A549 (cell line): ENCODE measurements around the gene DDX20. TPM values are rescaled to one million over a fixed set of nuclear protein-coding genes. Genes with fewer than 3 reads are reported as not detected.

ENCODE experiments used
- ATAC-seq, 2 experiments: fragments of 200-7000 bp in 1 of 2; fragments of >200 bp in 1 of 2; cut with Nextera tagmentation in 1 of 2; cut with Tn5 transposase in 1 of 2; 3 replicates each; pipeline versions ENCODE4 v1.8.0 to v1.9.1; 2018 to 2020; ENCODE audit warnings: mild to moderate bottlenecking in 1 of 2, moderate library complexity in 1 of 2
- CTCF ChIA-PET: fragments of 300-600 bp; sonication (Branson Sonifier 250); formaldehyde crosslinking; extraction: SDS; loops from one replicate; lab custom pipeline; 2021; ENCODE audit warnings: antibody characterized with exemption, inconsistent platforms; lab: Yijun Ruan, JAX
- POLR2A ChIA-PET: fragments of 350-600 bp; formaldehyde crosslinking; extraction: SDS; loops from one replicate; lab custom pipeline; 2021; ENCODE audit warnings: antibody characterized with exemption, inconsistent platforms; lab: Yijun Ruan, JAX
- DNase-seq, 2 experiments: peaks; one replicate each; pipeline versions ENCODE4 v3.0.0 to v3.0.0-alpha.2; 2011 to 2016; ENCODE audit warnings: low read depth in 1 of 2, low spot score in 1 of 2
- FAIRE-seq: peaks from 2 replicates; lab custom pipeline; 2011; peaks lifted over from hg19 to GRCh38; lab: Jason Lieb, UNC
- H3K27ac ChIP-seq, 2 experiments: fragments of >200 bp; sonication (Bioruptor Twin); formaldehyde crosslinking; 3 replicates each; pipeline ENCODE4 v1.5.1; 2016 to 2017
- H3K4me1 ChIP-seq: fragments of >200 bp; sonication (Bioruptor Twin); formaldehyde crosslinking; 3 replicates; pipeline ENCODE4 v1.6.1; 2016
- H3K4me2 ChIP-seq: fragments of >200 bp; sonication (Bioruptor Twin); formaldehyde crosslinking; 3 replicates; pipeline ENCODE4 v1.6.1; 2016
- H3K4me3 ChIP-seq: fragments of >200 bp; sonication (Bioruptor Twin); formaldehyde crosslinking; 3 replicates; pipeline ENCODE4 v1.5.1; 2016
- H3K9me3 ChIP-seq: fragments of >200 bp; sonication (Bioruptor Twin); formaldehyde crosslinking; 3 replicates; pipeline ENCODE4 v1.6.1; 2016
- BHLHE40 ChIP-seq: IDR thresholded peaks from 2 replicates; pipeline ENCODE4 v1.6.1; 2012; ENCODE audit warnings: low read depth, low read length, inconsistent platforms
- CHD2 ChIP-seq: fragments of 150-350 bp; IDR thresholded peaks from 2 replicates; pipeline ENCODE4 v1.6.1; 2014; ENCODE audit warnings: low read length; ENCODE audit not compliant: partially characterized antibody
- CHD4 ChIP-seq: fragments of 200-600 bp; sonication (generic); IDR thresholded peaks from 2 replicates; pipeline ENCODE4 v1.6.1; 2016; ENCODE audit warnings: antibody characterized with exemption, mild to moderate bottlenecking, borderline replicate concordance
- EP300 ChIP-seq, 2 experiments: fragments of >200 bp; sonication (Bioruptor Twin); formaldehyde crosslinking; IDR thresholded peaks; 2 replicates in 1 of 2; 3 replicates in 1 of 2; pipeline ENCODE4 v1.6.1; 2016 to 2017
- FOSB ChIP-seq: fragments of 250-450 bp; sonication (Bioruptor Pico); IDR thresholded peaks from 2 replicates; pipeline ENCODE4 v1.5.0; 2020; ENCODE audit warnings: mild to moderate bottlenecking, moderate library complexity
- FOXS1 ChIP-seq: fragments of 250-450 bp; sonication (Bioruptor Pico); IDR thresholded peaks from 2 replicates; pipeline ENCODE4 v1.5.0; 2020; ENCODE audit warnings: mild to moderate bottlenecking, moderate library complexity
- HDAC2 ChIP-seq: fragments of 200-600 bp; sonication (generic); IDR thresholded peaks from 2 replicates; pipeline ENCODE4 v1.6.1; 2016
- HEYL ChIP-seq: fragments of 250-450 bp; sonication (Bioruptor Pico); IDR thresholded peaks from 2 replicates; pipeline ENCODE4 v1.8.0; 2021; ENCODE audit warnings: mild to moderate bottlenecking, moderate library complexity
- HOXA7 ChIP-seq: fragments of 250-450 bp; sonication (Bioruptor Pico); IDR thresholded peaks from 2 replicates; pipeline ENCODE4 v1.5.0; 2020; ENCODE audit warnings: mild to moderate bottlenecking, moderate library complexity
- HOXB5 ChIP-seq: fragments of 250-450 bp; sonication (Bioruptor Pico); IDR thresholded peaks from 2 replicates; pipeline ENCODE4 v1.5.0; 2020; ENCODE audit warnings: mild to moderate bottlenecking, moderate library complexity
- JUNB ChIP-seq: fragments of >200 bp; sonication (Bioruptor Twin); formaldehyde crosslinking; IDR thresholded peaks from 2 replicates; pipeline ENCODE4 v1.6.1; 2016
- KDM5A ChIP-seq: fragments of 200-600 bp; sonication (generic); IDR thresholded peaks from 2 replicates; pipeline ENCODE4 v1.6.1; 2016; ENCODE audit warnings: antibody characterized with exemption, mild to moderate bottlenecking
- MAFK ChIP-seq: fragments of 450-650 bp; IDR thresholded peaks from 2 replicates; pipeline ENCODE4 v1.6.1; 2014; ENCODE audit not compliant: partially characterized antibody
- MYC ChIP-seq: IDR thresholded peaks from 2 replicates; pipeline ENCODE4 v1.6.1; 2012; ENCODE audit warnings: mild to moderate bottlenecking, inconsistent platforms, low read length, improper control_type of control experiment, borderline replicate concordance
- NFE2L2 ChIP-seq: fragments of 150-350 bp; conservative IDR thresholded peaks from 2 replicates; pipeline ENCODE4 v1.6.1; 2014; ENCODE audit warnings: low read length
- PHF8 ChIP-seq: fragments of 200-600 bp; sonication (generic); IDR thresholded peaks from 2 replicates; pipeline ENCODE4 v1.6.1; 2016; ENCODE audit warnings: low read depth, mild to moderate bottlenecking, antibody characterized with exemption, moderate library complexity, borderline replicate concordance
- POLR2A ChIP-seq: IDR thresholded peaks from 2 replicates; pipeline ENCODE4 v1.6.1; 2012; ENCODE audit warnings: mild to moderate bottlenecking, low read length
- RARB ChIP-seq: fragments of 250-450 bp; sonication (Bioruptor Pico); IDR thresholded peaks from 2 replicates; pipeline ENCODE4 v1.8.0; 2021; ENCODE audit warnings: mild to moderate bottlenecking, moderate library complexity
- RCOR1 ChIP-seq: fragments of 150-350 bp; IDR thresholded peaks from 2 replicates; pipeline ENCODE4 v1.6.1; 2014; ENCODE audit warnings: antibody characterized with exemption, low read length, low read depth
- SMC3 ChIP-seq: fragments of >200 bp; sonication (Bioruptor Twin); formaldehyde crosslinking; IDR thresholded peaks from 3 replicates; pipeline ENCODE4 v1.6.1; 2018; ENCODE audit warnings: inconsistent platforms
- SREBF2 ChIP-seq: fragments of 450-650 bp; IDR thresholded peaks from 2 replicates; pipeline ENCODE4 v1.6.1; 2014; ENCODE audit warnings: mild to moderate bottlenecking, moderate library complexity
- TFCP2L1 ChIP-seq: fragments of 250-450 bp; sonication (Bioruptor Pico); IDR thresholded peaks from 2 replicates; pipeline ENCODE4 v1.5.0; 2021; ENCODE audit warnings: mild to moderate bottlenecking
- ZC3H11A ChIP-seq: fragments of 450-650 bp; IDR thresholded peaks from 2 replicates; pipeline ENCODE4 v1.6.1; 2014; ENCODE audit warnings: antibody characterized with exemption, mild to moderate bottlenecking
- WGBS: methylation state at CpG from one replicate; pipeline ENCODE4 v1.1.6; 2017; ENCODE audit errors: missing lambda C conversion rate; 5-methylcytosine and 5-hydroxymethylcytosine counted together
- polyA plus RNA-seq, 4 experiments: library from polyadenylated mRNA; depleted of rRNA in 3 of 4; stranded (reverse); fragments of >200 nt; fragmentation: RNase III in 1 of 4; extraction: RNeasy Plus Mini Kit Qiagen cat#74134 plus additional on column Dnase treatment in 1 of 4; gene quantifications; 2 replicates in 3 of 4; 3 replicates in 1 of 4; pipeline ENCODE4 v1.2.3, GENCODE V29; 2011 to 2017
- TF ChIP-seq, protein P1 (sequence below): fragments of 250-450 bp; sonication (Bioruptor Pico); IDR thresholded peaks from 2 replicates; pipeline ENCODE4 v1.5.0; 2021; ENCODE audit warnings: mild to moderate bottlenecking, moderate library complexity, borderline replicate concordance
- TF ChIP-seq, protein P2 (sequence below): fragments of 150-350 bp; IDR thresholded peaks from 2 replicates; pipeline ENCODE4 v1.6.1; 2014; ENCODE audit warnings: low read depth, mild to moderate bottlenecking, low read length
- TF ChIP-seq, protein P3 (sequence below): fragments of 250-450 bp; sonication (Bioruptor Pico); IDR thresholded peaks from 2 replicates; pipeline ENCODE4 v1.5.0; 2020; ENCODE audit warnings: low read depth, mild to moderate bottlenecking, moderate library complexity
- TF ChIP-seq, protein P4 (sequence below): fragments of >200 bp; sonication (Bioruptor Twin); formaldehyde crosslinking; IDR thresholded peaks from 2 replicates; pipeline ENCODE4 v1.6.1; 2016
- TF ChIP-seq, protein P5 (sequence below): fragments of 450-650 bp; IDR thresholded peaks from 2 replicates; pipeline ENCODE4 v1.6.1; 2014; ENCODE audit warnings: antibody characterized with exemption
- TF ChIP-seq, protein P6 (sequence below): fragments of >200 bp; sonication (Bioruptor Twin); formaldehyde crosslinking; IDR thresholded peaks from 3 replicates; pipeline ENCODE4 v1.6.1; 2016
- TF ChIP-seq, protein P7 (sequence below): IDR thresholded peaks from 2 replicates; pipeline ENCODE4 v1.6.1; 2012; ENCODE audit warnings: low read depth, borderline replicate concordance
- TF ChIP-seq, protein P8 (sequence below): IDR thresholded peaks from 2 replicates; pipeline ENCODE4 v1.6.1; 2012

Gene DDX20
- polyA plus RNA-seq, 2 of the 4 experiments (the other 2 are of a cell fraction), result 8.4 to 13.5 TPM

DNA sequence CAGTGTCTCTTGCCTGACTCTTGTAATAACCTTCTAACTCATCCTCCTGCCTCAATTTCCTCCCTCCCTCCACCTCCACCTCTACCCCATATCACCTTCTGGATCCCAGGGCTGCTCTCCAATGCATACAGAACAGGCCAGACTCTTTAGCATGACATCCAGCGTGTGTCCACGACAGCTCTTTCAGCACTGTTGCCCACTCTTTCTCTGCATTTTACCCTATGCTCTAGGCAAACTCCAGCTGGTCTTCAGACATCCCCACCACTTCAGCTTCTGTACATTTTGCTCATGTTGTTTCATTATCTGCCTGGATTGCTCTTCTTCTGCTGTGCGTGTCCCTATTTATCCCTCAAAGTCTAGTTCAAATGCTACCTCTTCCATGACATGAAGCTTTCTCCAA lies 21.3 kb upstream of the DDX20 start:
- H3K4me3 ChIP-seq, result no peak overlapping the region
- whole genome bisulfite sequencing, result 97% methylated on average over 3 of the region's 3 CpGs
- CTCF ChIA-PET, result interaction anchor here (9.0 kb wide), 1 partner anchor 20 kb away, joined by 47 read pairs; no protein-coding TSS in a partner anchor
- TF ChIP-seq, protein P1, sequence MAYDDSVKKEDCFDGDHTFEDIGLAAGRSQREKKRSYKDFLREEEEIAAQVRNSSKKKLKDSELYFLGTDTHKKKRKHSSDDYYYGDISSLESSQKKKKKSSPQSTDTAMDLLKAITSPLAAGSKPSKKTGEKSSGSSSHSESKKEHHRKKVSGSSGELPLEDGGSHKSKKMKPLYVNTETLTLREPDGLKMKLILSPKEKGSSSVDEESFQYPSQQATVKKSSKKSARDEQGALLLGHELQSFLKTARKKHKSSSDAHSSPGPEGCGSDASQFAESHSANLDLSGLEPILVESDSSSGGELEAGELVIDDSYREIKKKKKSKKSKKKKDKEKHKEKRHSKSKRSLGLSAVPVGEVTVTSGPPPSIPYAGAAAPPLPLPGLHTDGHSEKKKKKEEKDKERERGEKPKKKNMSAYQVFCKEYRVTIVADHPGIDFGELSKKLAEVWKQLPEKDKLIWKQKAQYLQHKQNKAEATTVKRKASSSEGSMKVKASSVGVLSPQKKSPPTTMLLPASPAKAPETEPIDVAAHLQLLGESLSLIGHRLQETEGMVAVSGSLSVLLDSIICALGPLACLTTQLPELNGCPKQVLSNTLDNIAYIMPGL (CRISPR knock-in tag), result no peak
- no peak for TF ChIP-seq EP300 (IDR thresholded peaks at IDR 0.05)
- no peak for TF ChIP-seq FOXS1
- TF ChIP-seq POLR2A, result no peak
- no peak for TF ChIP-seq HOXA7
- no peak for TF ChIP-seq MYC
- no peak for TF ChIP-seq HDAC2
- TF ChIP-seq, protein P2, sequence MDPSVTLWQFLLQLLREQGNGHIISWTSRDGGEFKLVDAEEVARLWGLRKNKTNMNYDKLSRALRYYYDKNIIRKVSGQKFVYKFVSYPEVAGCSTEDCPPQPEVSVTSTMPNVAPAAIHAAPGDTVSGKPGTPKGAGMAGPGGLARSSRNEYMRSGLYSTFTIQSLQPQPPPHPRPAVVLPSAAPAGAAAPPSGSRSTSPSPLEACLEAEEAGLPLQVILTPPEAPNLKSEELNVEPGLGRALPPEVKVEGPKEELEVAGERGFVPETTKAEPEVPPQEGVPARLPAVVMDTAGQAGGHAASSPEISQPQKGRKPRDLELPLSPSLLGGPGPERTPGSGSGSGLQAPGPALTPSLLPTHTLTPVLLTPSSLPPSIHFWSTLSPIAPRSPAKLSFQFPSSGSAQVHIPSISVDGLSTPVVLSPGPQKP, result no peak
- TF ChIP-seq, protein P3, sequence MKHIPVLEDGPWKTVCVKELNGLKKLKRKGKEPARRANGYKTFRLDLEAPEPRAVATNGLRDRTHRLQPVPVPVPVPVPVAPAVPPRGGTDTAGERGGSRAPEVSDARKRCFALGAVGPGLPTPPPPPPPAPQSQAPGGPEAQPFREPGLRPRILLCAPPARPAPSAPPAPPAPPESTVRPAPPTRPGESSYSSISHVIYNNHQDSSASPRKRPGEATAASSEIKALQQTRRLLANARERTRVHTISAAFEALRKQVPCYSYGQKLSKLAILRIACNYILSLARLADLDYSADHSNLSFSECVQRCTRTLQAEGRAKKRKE, result no peak
- TF ChIP-seq SREBF2, result no peak
- TF ChIP-seq BHLHE40, result no peak
- TF ChIP-seq TFCP2L1 (CRISPR knock-in tag), result no peak
- no peak for TF ChIP-seq CHD4
- TF ChIP-seq, protein P4, sequence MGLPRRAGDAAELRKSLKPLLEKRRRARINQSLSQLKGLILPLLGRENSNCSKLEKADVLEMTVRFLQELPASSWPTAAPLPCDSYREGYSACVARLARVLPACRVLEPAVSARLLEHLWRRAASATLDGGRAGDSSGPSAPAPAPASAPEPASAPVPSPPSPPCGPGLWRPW, result no peak
- TF ChIP-seq PHF8, result no peak
- TF ChIP-seq NFE2L2, result no peak
- no peak for TF ChIP-seq RCOR1
- no peak for TF ChIP-seq MAFK
- TF ChIP-seq, protein P5, sequence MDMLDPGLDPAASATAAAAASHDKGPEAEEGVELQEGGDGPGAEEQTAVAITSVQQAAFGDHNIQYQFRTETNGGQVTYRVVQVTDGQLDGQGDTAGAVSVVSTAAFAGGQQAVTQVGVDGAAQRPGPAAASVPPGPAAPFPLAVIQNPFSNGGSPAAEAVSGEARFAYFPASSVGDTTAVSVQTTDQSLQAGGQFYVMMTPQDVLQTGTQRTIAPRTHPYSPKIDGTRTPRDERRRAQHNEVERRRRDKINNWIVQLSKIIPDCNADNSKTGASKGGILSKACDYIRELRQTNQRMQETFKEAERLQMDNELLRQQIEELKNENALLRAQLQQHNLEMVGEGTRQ, result no peak
- TF ChIP-seq SMC3, result no peak
- no peak for ATAC-seq
- no peak overlapping the region for H3K27ac ChIP-seq
- DNase-seq, result no peak
- no peak for FAIRE-seq
- H3K4me2 ChIP-seq, result no peak overlapping the region
- POLR2A ChIA-PET, result no interaction called here
- peaks cover 10% of the 10 kb centered on the region; the same call in 2 of the 3 replicates for H3K4me1 ChIP-seq
- no peaks in the 10 kb centered on the region for H3K9me3 ChIP-seq

DNA sequence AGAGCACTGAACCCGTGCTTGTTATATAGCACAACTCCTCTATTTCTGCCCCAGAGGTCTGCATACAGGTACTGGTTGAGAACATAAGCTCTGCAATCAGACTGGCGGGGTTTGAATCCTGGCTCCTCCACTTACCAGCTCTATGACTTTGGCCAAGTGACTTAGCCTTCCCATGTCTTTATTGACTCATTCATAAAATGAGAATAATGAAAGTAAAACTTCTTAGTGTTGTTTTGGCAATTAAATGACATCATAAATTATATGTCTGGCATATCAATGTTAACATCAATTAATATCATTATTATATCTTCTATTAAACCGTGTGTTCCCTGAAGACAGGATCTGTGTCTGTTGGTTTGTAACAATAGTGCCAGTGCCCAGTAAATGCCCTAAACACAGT lies 20.8 kb upstream of the DDX20 start:
- CTCF ChIA-PET, result interaction anchor here (1.9 to 9.0 kb wide), 2 partner anchors 20 to 35 kb away, joined by 6 to 47 read pairs; no protein-coding TSS in a partner anchor
- no peaks in the 10 kb centered on the region for H3K9me3 ChIP-seq
- H3K4me3 ChIP-seq, result no peak overlapping the region
- no peak for DNase-seq
- POLR2A ChIA-PET, result no interaction called here
- no peak for FAIRE-seq
- H3K4me2 ChIP-seq, result no peak overlapping the region
- peaks cover 10% of the 10 kb centered on the region; the same call in 2 of the 3 replicates for H3K4me1 ChIP-seq
- no peak overlapping the region for H3K27ac ChIP-seq
- ATAC-seq, result no peak
- WGBS, result 75% methylated on average over 3 of the region's 3 CpGs
- TF ChIP-seq FOSB (CRISPR knock-in tag), result no peak
- TF ChIP-seq CHD2, result no peak
- TF ChIP-seq BHLHE40, result no peak
- TF ChIP-seq HEYL (CRISPR knock-in tag), result no peak
- no peak for TF ChIP-seq ZC3H11A
- TF ChIP-seq HOXB5, result no peak
- TF ChIP-seq KDM5A, result no peak
- TF ChIP-seq, protein P6, sequence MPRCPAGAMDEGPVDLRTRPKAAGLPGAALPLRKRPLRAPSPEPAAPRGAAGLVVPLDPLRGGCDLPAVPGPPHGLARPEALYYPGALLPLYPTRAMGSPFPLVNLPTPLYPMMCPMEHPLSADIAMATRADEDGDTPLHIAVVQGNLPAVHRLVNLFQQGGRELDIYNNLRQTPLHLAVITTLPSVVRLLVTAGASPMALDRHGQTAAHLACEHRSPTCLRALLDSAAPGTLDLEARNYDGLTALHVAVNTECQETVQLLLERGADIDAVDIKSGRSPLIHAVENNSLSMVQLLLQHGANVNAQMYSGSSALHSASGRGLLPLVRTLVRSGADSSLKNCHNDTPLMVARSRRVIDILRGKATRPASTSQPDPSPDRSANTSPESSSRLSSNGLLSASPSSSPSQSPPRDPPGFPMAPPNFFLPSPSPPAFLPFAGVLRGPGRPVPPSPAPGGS, result no peak
- TF ChIP-seq, protein P7, sequence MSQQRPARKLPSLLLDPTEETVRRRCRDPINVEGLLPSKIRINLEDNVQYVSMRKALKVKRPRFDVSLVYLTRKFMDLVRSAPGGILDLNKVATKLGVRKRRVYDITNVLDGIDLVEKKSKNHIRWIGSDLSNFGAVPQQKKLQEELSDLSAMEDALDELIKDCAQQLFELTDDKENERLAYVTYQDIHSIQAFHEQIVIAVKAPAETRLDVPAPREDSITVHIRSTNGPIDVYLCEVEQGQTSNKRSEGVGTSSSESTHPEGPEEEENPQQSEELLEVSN, result no peak
- TF ChIP-seq PHF8, result no peak
- no peak for TF ChIP-seq FOXS1
- TF ChIP-seq, protein P5, result no peak
- no peak for TF ChIP-seq JUNB
- TF ChIP-seq, protein P8, sequence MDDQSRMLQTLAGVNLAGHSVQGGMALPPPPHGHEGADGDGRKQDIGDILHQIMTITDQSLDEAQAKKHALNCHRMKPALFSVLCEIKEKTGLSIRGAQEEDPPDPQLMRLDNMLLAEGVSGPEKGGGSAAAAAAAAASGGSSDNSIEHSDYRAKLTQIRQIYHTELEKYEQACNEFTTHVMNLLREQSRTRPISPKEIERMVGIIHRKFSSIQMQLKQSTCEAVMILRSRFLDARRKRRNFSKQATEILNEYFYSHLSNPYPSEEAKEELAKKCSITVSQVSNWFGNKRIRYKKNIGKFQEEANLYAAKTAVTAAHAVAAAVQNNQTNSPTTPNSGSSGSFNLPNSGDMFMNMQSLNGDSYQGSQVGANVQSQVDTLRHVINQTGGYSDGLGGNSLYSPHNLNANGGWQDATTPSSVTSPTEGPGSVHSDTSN, result no peak
- no peak for TF ChIP-seq RARB (CRISPR knock-in tag)
- TF ChIP-seq POLR2A, result no peak
